Activated B cell treated with CpG ODN at 0.5 μM for 24 hours (primary cell): Measurements from ENCODE around the gene MROH8. TPM values are rescaled to one million over a fixed set of nuclear protein-coding genes. Genes with fewer than 3 reads are reported as not detected.

Experiments used
- ATAC-seq: fragments of 200-7000 bp; cut with Tn5 transposase; one replicate; pipeline ENCODE4 v1.10.0; 2021; ENCODE audit warnings: low read depth, mild to moderate bottlenecking, moderate library complexity
- CTCF ChIA-PET: fragments of 350-600 bp; sonication (Branson Sonifier 250); formaldehyde crosslinking; loops from one replicate; lab custom pipeline; 2021; ENCODE audit warnings: antibody characterized with exemption; lab: Charles Lee
- POLR2A ChIA-PET: fragments of 350-600 bp; sonication (Branson Sonifier 250); formaldehyde crosslinking; loops from one replicate; lab custom pipeline; 2021; ENCODE audit warnings: antibody characterized with exemption; lab: Charles Lee
- DNase-seq: peaks from one replicate; pipeline ENCODE4 v3.0.0; 2022
- H3K27ac Mint-ChIP-seq: one replicate; pipeline ENCODE4 v1.8.0; 2020; ENCODE audit warnings: mixed read lengths
- H3K27me3 Mint-ChIP-seq: one replicate; pipeline ENCODE4 v1.8.0; 2021; ENCODE audit warnings: mixed read lengths
- H3K36me3 Mint-ChIP-seq: one replicate; pipeline ENCODE4 v1.8.0; 2021; ENCODE audit warnings: low read depth, mixed read lengths
- H3K4me1 Mint-ChIP-seq: one replicate; pipeline ENCODE4 v1.8.0; 2021; ENCODE audit warnings: mixed read lengths
- H3K4me3 Mint-ChIP-seq: one replicate; pipeline ENCODE4 v1.8.0; 2020; ENCODE audit warnings: mild to moderate bottlenecking, mixed read lengths
- H3K9me3 Mint-ChIP-seq: one replicate; pipeline ENCODE4 v1.8.0; 2020; ENCODE audit warnings: mixed read lengths
- CTCF ChIP-seq: fragments of 200-600 bp; IDR thresholded peaks from one replicate; pipeline ENCODE4 v1.8.0; 2022; ENCODE audit warnings: antibody characterized with exemption, mild to moderate bottlenecking
- intact Hi-C: fragments of 100-400 bp; cut with micrococcal nuclease; formaldehyde crosslinking; loops from one replicate; pipeline ENCODE4 v1.15.1; 2024
- total RNA-seq: library from RNA; stranded (reverse); gene quantifications from 2 replicates; pipeline ENCODE4 v1.2.3, GENCODE V29; 2022

The MROH8 gene
- total RNA-seq, 1 donor from 2014 or later: 5.9 TPM

- Mint-ChIP-seq H3K4me3 (no peak overlapping the region), H3K36me3 (no peaks in the 10 kb centered on the region), H3K4me1 (no peaks in the 10 kb centered on the region), H3K9me3 (no peaks in the 10 kb centered on the region), H3K27me3 (no peaks in the 10 kb centered on the region), H3K27ac (no peak overlapping the region)
- ATAC-seq: no peak
- no peak for TF ChIP-seq CTCF
- DNase-seq: no peak
- ChIA-PET POLR2A (interaction anchor here (0.6 kb wide), 1 partner anchor 1909 kb away, joined by 5 read pairs; no protein-coding TSS in a partner anchor), CTCF (no interaction called here)
- intact Hi-C loops: no loop called here
Observed at GRCh38 chr20:37102571-37102970, 76.8 kb downstream of the MROH8 start.

DNA sequence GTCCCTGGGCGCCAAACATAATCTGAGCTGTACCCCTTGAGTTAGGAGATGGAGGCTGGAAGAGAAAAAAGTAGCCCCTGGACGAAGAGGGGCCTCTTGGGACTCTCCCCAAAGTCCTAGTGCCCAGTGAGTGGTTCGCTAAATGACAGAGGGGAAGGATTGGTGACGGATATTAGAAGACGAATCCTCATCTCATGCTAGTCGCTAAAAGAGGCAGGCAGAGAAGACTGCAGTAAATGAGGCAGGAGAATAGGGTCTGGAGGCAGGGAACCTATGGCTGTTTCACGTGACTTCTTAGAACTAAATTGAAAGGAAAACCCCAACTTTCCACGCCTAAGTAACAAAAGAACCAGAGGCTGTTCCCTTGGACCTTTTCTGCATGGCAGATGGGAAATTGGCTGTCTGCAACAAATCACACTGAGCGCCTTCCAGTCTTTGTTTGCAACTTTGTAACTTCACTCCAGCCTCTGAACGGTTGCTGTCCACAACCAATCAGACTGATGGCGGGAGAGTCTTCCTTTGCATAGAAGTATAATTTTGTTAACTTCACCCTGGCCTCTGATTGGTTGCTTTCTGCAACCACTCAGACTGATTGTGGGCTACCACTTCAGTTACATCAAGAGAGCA is 82.8 kb downstream of the MROH8 start:
- ATAC-seq: no peak
- no peaks in the 10 kb centered on the region for H3K9me3 Mint-ChIP-seq
- no peak for DNase-seq
- intact Hi-C loops: loop anchor here (1.0 to 5.0 kb wide), 4 partner anchors 83 to 432 kb away; partner anchors contain the start of genes MROH8, RPN2 and SAMHD1
- ChIA-PET POLR2A (interaction anchor here (0.5 to 1.8 kb wide), 10 partner anchors 13 to 1142 kb away, joined by 3 to 43 read pairs (median 4); partner anchors contain the start of genes MROH8, RPN2 and SCAND1), CTCF (interaction anchor here (1.0 kb wide), 1 partner anchor 99 kb away, joined by 3 read pairs; no protein-coding TSS in a partner anchor)
- H3K4me3 Mint-ChIP-seq: peak overlapping the region; percentile 99
- H3K4me1 Mint-ChIP-seq: peaks cover 33% of the 10 kb centered on the region
- H3K27me3 Mint-ChIP-seq: no peaks in the 10 kb centered on the region
- H3K36me3 Mint-ChIP-seq: peaks cover 8% of the 10 kb centered on the region
- peak overlapping the region; percentile 100 for H3K27ac Mint-ChIP-seq
- no peak for TF ChIP-seq CTCF

GRCh38 chr20:37095599-37096414 is 83.5 kb downstream of the MROH8 start, which contains the start of gene RBL1:
Gene RBL1, minus strand, starts transcription at chr20:37095997. Its CDS starts 69 bp downstream, at chr20:37095928.
- CTCF ChIA-PET: interaction anchor here (1.0 to 1.2 kb wide), 3 partner anchors 88 to 100 kb away, joined by 3 to 4 read pairs (median 3); no protein-coding TSS in a partner anchor
- intact Hi-C loops: loop anchor here (1.0 to 5.0 kb wide), 5 partner anchors 52 to 432 kb away; partner anchors contain the start of genes MROH8, RPN2 and SAMHD1
- DNase-seq: peak; percentile 85
- H3K4me3 Mint-ChIP-seq: peak within 1 kb of the TSS; percentile 99
- POLR2A ChIA-PET: interaction anchor here (0.5 to 1.8 kb wide), 12 partner anchors 13 to 1142 kb away, joined by 3 to 43 read pairs (median 4); partner anchors contain the start of genes MROH8, RPN2 and SCAND1
- ATAC-seq: peak; percentile 87
- H3K4me1 Mint-ChIP-seq: peaks cover 33% of the 10 kb centered on the region
- H3K9me3 Mint-ChIP-seq: no peaks in the 10 kb centered on the region
- H3K27ac Mint-ChIP-seq: peak within 1 kb of the TSS; percentile 100
- H3K27me3 Mint-ChIP-seq: no peaks in the 10 kb centered on the region
- H3K36me3 Mint-ChIP-seq: peaks cover 12% of the 10 kb centered on the region
- TF ChIP-seq CTCF: no peak

GRCh38 chr20:37095108-37095598 is 84.2 kb downstream of the MROH8 start:
- intact Hi-C loops: loop anchor here (1.0 to 5.0 kb wide), 3 partner anchors 51 to 143 kb away; partner anchors contain the start of gene SAMHD1
- no peak for TF ChIP-seq CTCF
- Mint-ChIP-seq H3K9me3 (no peaks in the 10 kb centered on the region), H3K27me3 (no peaks in the 10 kb centered on the region), H3K4me1 (peaks cover 33% of the 10 kb centered on the region), H3K4me3 (peak overlapping the region; percentile 99), H3K36me3 (peaks cover 16% of the 10 kb centered on the region), H3K27ac (peak overlapping the region; percentile 88)
- POLR2A ChIA-PET: interaction anchor here (0.6 to 1.8 kb wide), 11 partner anchors 12 to 337 kb away, joined by 3 to 43 read pairs (median 4); partner anchors contain the start of genes MROH8 and RPN2
- CTCF ChIA-PET: interaction anchor here (1.0 to 1.2 kb wide), 3 partner anchors 87 to 100 kb away, joined by 3 to 4 read pairs (median 3); no protein-coding TSS in a partner anchor
- ATAC-seq: peak; percentile 14
- DNase-seq: peak; percentile 17
